Measurements from ENCODE around the gene TMEM138. TPM values are rescaled to one million over a fixed set of nuclear protein-coding genes. Genes with fewer than 3 reads are reported as not detected.
A peak's percentile ranks its signal among the peaks of the same experiment; 100 is the strongest.

TMEM138 gene
- total and polyA plus RNA-seq, 12 donors = 14.4 to 35.3 (median 17.8) TPM

- Histone ChIP-seq H3K27ac (no peak overlapping the region), H3K27me3 (no peaks in the 10 kb centered on the region), H3K9me3 (no peaks in the 10 kb centered on the region), H3K4me1 (peaks cover 11 to 63% (median 39%) of the 10 kb centered on the region in 9 donors), H3K4me3 (no peak overlapping the region), H3K36me3 (peaks cover 0 to 86% (median 47%) of the 10 kb centered on the region in 9 donors)
- no peak for TF ChIP-seq CTCF (IDR thresholded peaks at IDR 0.05)
- ATAC-seq (no peak), DNase-seq (no peak)
- intact Hi-C loops (cut with DNase I) = no loop called here
Observed at GRCh38 chr11:61327669-61328071, 34.5 kb upstream of the TMEM138 start.

- intact Hi-C loops (cut with DNase I) = no loop called here
- H3K4me1 ChIP-seq = peaks cover 11 to 63% (median 39%) of the 10 kb centered on the region in 9 donors
- 63 to 72% methylated on average over 9 of the region's 9 CpGs for WGBS, 2 donors
- H3K27me3 ChIP-seq = no peaks in the 10 kb centered on the region
- peak overlapping the region in 2 of 10 donors; percentile 8 to 17 for H3K27ac ChIP-seq
- H3K4me3 ChIP-seq = no peak overlapping the region
- H3K36me3 ChIP-seq = peaks cover 0 to 79% (median 40%) of the 10 kb centered on the region in 9 donors
- DNase-seq (no peak), ATAC-seq (no peak)
- no peak for TF ChIP-seq CTCF (IDR thresholded peaks at IDR 0.05)
- H3K9me3 ChIP-seq = no peaks in the 10 kb centered on the region
Observed at GRCh38 chr11:61328351-61328750, 33.8 kb upstream of the TMEM138 start.

GRCh38 chr11:61329871-61330270 lies 32.3 kb upstream of the TMEM138 start:
- DNase-seq (no peak), ATAC-seq (no peak)
- intact Hi-C loops (cut with DNase I) = loop anchor here in 3 of 10 donors (5.0 to 10.0 kb wide), 3 partner anchors 37 to 105 kb away; partner anchors contain the start of gene SDHAF2 (in 1 of the 3)
- no peak overlapping the region for H3K27ac ChIP-seq
- H3K27me3 ChIP-seq = no peaks in the 10 kb centered on the region
- H3K36me3 ChIP-seq = peaks cover 0 to 64% (median 25%) of the 10 kb centered on the region in 9 donors
- no peak for TF ChIP-seq CTCF (IDR thresholded peaks at IDR 0.05)
- H3K4me1 ChIP-seq = peaks cover 11 to 69% (median 47%) of the 10 kb centered on the region in 9 donors
- WGBS, 2 donors = 92 to 94% methylated on average over 4 of the region's 4 CpGs
- H3K4me3 ChIP-seq = no peak overlapping the region
- no peaks in the 10 kb centered on the region for H3K9me3 ChIP-seq

DNA sequence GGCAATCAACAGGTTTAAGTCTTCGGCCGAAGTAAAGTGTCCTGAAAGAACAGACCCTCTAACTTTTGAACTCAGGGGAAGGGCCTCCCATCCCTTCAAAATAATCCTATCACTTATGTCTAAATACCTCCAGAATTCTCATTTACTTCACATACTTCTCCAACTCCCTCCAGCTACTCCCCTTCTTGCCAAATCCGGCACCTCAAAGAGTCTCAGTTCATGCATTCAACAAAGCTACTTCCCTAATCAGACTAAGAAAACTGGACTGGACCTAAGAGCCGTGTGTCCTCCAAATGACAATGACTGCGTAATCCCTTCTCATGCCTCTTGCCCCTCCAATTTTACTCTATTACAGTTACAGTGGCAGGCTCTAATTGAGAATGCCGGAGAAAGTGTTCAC lies 30.5 kb upstream of the TMEM138 start:
- Histone ChIP-seq H3K4me3 (peak overlapping the region in 9 of 10 donors; percentile 79 to 99 (median 94)), H3K9me3 (no peaks in the 10 kb centered on the region), H3K36me3 (peaks cover 0 to 46% (median 15%) of the 10 kb centered on the region in 9 donors), H3K27me3 (no peaks in the 10 kb centered on the region), H3K27ac (peak overlapping the region in 5 of 10 donors; percentile 91 to 96 (median 94)), H3K4me1 (peaks cover 11 to 74% (median 51%) of the 10 kb centered on the region in 9 donors)
- intact Hi-C loops (cut with DNase I) = loop anchor here in 5 of 10 donors (2.0 to 10.0 kb wide), 5 partner anchors 29 to 103 kb away; partner anchors contain the start of genes CYB561A3 (in 1 of the 5), SDHAF2 (in 1 of the 5) and TMEM216 (in 1 of the 5)
- ATAC-seq (no peak), DNase-seq (no peak)
- 57 to 62% methylated on average over 6 of the region's 6 CpGs for WGBS, 2 donors
- no peak for TF ChIP-seq CTCF (IDR thresholded peaks at IDR 0.05)

All from heart right ventricle (tissue), 16 donors.